DND-41 (cell line): ENCODE data around the gene GRK1.

Source experiments
- ATAC-seq: fragments of 200-7000 bp; cut with Tn5 transposase; 3 replicates; pipeline ENCODE4 v1.9.1; 2021; ENCODE audit warnings: low read depth; ENCODE audit not compliant: insufficient read depth
- DNase-seq: peaks from one replicate; pipeline ENCODE4 v3.0.0-alpha.2; 2020
- H2AFZ ChIP-seq: 2 replicates; pipeline ENCODE4 v1.6.0; 2012; ENCODE audit warnings: low read depth, low read length
- H3K27ac ChIP-seq: 2 replicates; pipeline ENCODE4 v1.5.1; 2012; ENCODE audit warnings: low read length, inconsistent platforms
- H3K27me3 ChIP-seq: fragments of 200-600 bp; sonication (generic); 2 replicates; pipeline ENCODE4 v1.6.0; 2012; ENCODE audit warnings: low read length, mild to moderate bottlenecking, inconsistent platforms; ENCODE audit not compliant: insufficient read depth, poor library complexity
- H3K36me3 ChIP-seq: 2 replicates; pipeline ENCODE4 v1.5.1; 2012; ENCODE audit warnings: low read length, inconsistent platforms; ENCODE audit not compliant: insufficient read depth
- H3K4me1 ChIP-seq: 2 replicates; pipeline ENCODE4 v1.5.1; 2012; ENCODE audit warnings: mild to moderate bottlenecking, low read length; ENCODE audit not compliant: insufficient read depth
- H3K4me2 ChIP-seq: 2 replicates; pipeline ENCODE4 v1.6.0; 2012; ENCODE audit warnings: mild to moderate bottlenecking, moderate library complexity, low read length, inconsistent platforms; ENCODE audit not compliant: insufficient read depth
- H3K4me3 ChIP-seq, 2 experiments: fragments of 200-600 bp in 1 of 2; shearing (Covaris generic) in 1 of 2; 2 replicates each; pipeline ENCODE4 v1.5.1; 2012 to 2016; ENCODE audit warnings: inconsistent platforms in 2 of 2, low read length in 2 of 2, mild to moderate bottlenecking in 2 of 2, low read depth in 1 of 2, moderate library complexity in 1 of 2
- H3K79me2 ChIP-seq: 2 replicates; pipeline ENCODE4 v1.6.0; 2012; ENCODE audit warnings: low read length, inconsistent platforms; ENCODE audit not compliant: insufficient read depth
- H3K9ac ChIP-seq: 2 replicates; pipeline ENCODE4 v1.6.0; 2012; ENCODE audit warnings: low read depth, mild to moderate bottlenecking, inconsistent platforms, low read length, moderate library complexity
- H3K9me3 ChIP-seq: 2 replicates; pipeline ENCODE4 v1.5.1; 2012; ENCODE audit warnings: low read length, moderate library complexity, mild to moderate bottlenecking, inconsistent platforms; ENCODE audit not compliant: insufficient read depth, severe bottlenecking
- H4K20me1 ChIP-seq: 2 replicates; pipeline ENCODE4 v1.6.0; 2012; ENCODE audit warnings: low read length; ENCODE audit not compliant: insufficient read depth
- EZH2 ChIP-seq: IDR thresholded peaks from 3 replicates; pipeline ENCODE4 v1.6.1; 2012; ENCODE audit warnings: borderline replicate concordance, low read depth, mild to moderate bottlenecking, moderate library complexity, low read length, inconsistent platforms; ENCODE audit not compliant: severe bottlenecking
- TF ChIP-seq, protein P1 (sequence below): IDR thresholded peaks from 2 replicates; pipeline ENCODE4 v1.5.1; 2012; ENCODE audit warnings: borderline replicate concordance, low read length, moderate library complexity, mild to moderate bottlenecking; ENCODE audit not compliant: poor library complexity, severe bottlenecking; ENCODE audit errors: extremely low read depth

GRK1 gene

DNA sequence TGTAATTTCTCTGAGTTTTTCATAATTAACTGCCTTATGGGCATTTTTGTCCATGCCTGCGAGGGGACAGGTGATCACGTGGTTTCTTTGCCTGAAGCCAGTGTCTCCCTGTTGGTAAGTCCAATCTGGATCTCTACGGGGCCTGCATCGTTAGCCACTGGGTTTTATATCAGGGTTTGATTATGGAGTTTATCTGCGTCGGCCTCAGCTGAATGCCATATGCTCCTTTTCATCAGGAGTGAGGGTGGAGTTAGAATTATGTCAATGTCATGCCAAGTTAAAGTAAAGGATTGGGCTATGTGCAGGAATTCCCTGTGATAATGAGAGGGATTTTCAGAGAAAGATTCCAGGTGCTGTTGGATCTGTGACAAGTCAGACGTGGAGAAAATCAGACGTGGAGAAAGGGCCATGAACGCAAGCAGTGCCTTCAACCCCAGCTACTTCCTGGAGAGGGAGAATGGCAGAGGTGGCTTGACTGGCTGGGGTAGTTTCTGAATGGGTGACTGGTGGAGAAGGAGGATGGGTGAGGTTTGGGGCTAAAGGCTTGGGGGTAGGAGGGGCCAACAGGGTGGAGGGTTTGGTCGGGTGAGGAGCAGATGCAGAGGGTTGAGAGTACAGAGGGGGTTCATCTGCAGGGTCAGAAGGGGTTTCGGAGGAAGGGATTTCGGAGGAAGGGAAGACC is 116.3 kb downstream of the GRK1 start:
- TF ChIP-seq EZH2 = no peak
- TF ChIP-seq, protein P1, sequence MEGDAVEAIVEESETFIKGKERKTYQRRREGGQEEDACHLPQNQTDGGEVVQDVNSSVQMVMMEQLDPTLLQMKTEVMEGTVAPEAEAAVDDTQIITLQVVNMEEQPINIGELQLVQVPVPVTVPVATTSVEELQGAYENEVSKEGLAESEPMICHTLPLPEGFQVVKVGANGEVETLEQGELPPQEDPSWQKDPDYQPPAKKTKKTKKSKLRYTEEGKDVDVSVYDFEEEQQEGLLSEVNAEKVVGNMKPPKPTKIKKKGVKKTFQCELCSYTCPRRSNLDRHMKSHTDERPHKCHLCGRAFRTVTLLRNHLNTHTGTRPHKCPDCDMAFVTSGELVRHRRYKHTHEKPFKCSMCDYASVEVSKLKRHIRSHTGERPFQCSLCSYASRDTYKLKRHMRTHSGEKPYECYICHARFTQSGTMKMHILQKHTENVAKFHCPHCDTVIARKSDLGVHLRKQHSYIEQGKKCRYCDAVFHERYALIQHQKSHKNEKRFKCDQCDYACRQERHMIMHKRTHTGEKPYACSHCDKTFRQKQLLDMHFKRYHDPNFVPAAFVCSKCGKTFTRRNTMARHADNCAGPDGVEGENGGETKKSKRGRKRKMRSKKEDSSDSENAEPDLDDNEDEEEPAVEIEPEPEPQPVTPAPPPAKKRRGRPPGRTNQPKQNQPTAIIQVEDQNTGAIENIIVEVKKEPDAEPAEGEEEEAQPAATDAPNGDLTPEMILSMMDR = no peak
- H2AFZ ChIP-seq = no peak overlapping the region
- no peaks in the 10 kb centered on the region for H3K36me3 ChIP-seq
- H3K9ac ChIP-seq = no peak overlapping the region
- no peak overlapping the region for H3K27ac ChIP-seq
- no peaks in the 10 kb centered on the region for H4K20me1 ChIP-seq
- H3K9me3 ChIP-seq = no peaks in the 10 kb centered on the region
- H3K27me3 ChIP-seq = peaks cover 18% of the 10 kb centered on the region
- H3K4me3 ChIP-seq = no peak overlapping the region
- 0 out of 2 replicates have a peak, but pooled peaks cover 3% of the 10 kb centered on the region for H3K4me1 ChIP-seq
- no peak for ATAC-seq
- no peak for DNase-seq
- H3K79me2 ChIP-seq = no peaks in the 10 kb centered on the region
- H3K4me2 ChIP-seq = no peak overlapping the region

- Histone ChIP-seq H3K36me3 (no peaks in the 10 kb centered on the region), H3K9me3 (no peaks in the 10 kb centered on the region), H4K20me1 (no peaks in the 10 kb centered on the region), H3K79me2 (no peaks in the 10 kb centered on the region), H3K4me3 (no peak overlapping the region), H2AFZ (no peak overlapping the region), H3K4me1 (0 out of 2 replicates have a peak, but pooled peaks cover 3% of the 10 kb centered on the region), H3K4me2 (no peak overlapping the region), H3K27ac (no peak overlapping the region), H3K27me3 (peaks cover 18% of the 10 kb centered on the region), H3K9ac (no peak overlapping the region)
- no peak for TF ChIP-seq EZH2
- DNase-seq (no peak), ATAC-seq (no peak)
Observed at GRCh38 chr13:113783966-113784644, 117.1 kb downstream of the GRK1 start.

- Histone ChIP-seq H2AFZ (no peak overlapping the region), H3K9me3 (no peaks in the 10 kb centered on the region), H3K4me3 (no peak overlapping the region), H3K9ac (no peak overlapping the region), H3K27me3 (peaks cover 15% of the 10 kb centered on the region), H3K4me2 (no peak overlapping the region), H3K79me2 (no peaks in the 10 kb centered on the region), H4K20me1 (0 out of 2 replicates have a peak, but pooled peaks cover 3% of the 10 kb centered on the region), H3K27ac (no peak overlapping the region), H3K4me1 (0 out of 2 replicates have a peak, but pooled peaks cover 3% of the 10 kb centered on the region), H3K36me3 (no peaks in the 10 kb centered on the region)
- TF ChIP-seq, protein P1 = no peak
- TF ChIP-seq EZH2 = no peak
- ATAC-seq = no peak
- DNase-seq = no peak
Observed at GRCh38 chr13:113784645-113785024, 117.6 kb downstream of the GRK1 start.
